Spinal cord (tissue), 10 donors: ENCODE results near the gene RAD51B. TPM values are rescaled to one million over a fixed set of nuclear protein-coding genes. Genes with fewer than 3 reads are reported as not detected.
A peak's percentile ranks its signal among the peaks of the same experiment; 100 is the strongest.

Source experiments
- DNase-seq, 6 donors: peaks; one replicate each; pipeline versions ENCODE4 v3.0.0 to v3.0.0-alpha.2; 2013 to 2015; ENCODE audit warnings: low spot score in 6 of 6, low read depth in 4 of 6
- H3K27ac ChIP-seq: one replicate; pipeline ENCODE4 v1.5.1; 2013; ENCODE audit warnings: low read depth, low read length, control low read depth
- H3K27me3 ChIP-seq: one replicate; pipeline ENCODE4 v1.6.1; 2013; ENCODE audit warnings: low read length; ENCODE audit not compliant: control insufficient read depth, insufficient read depth
- H3K36me3 ChIP-seq: one replicate; pipeline ENCODE4 v1.6.1; 2013; ENCODE audit warnings: low read length; ENCODE audit not compliant: control insufficient read depth, insufficient read depth
- H3K4me1 ChIP-seq: one replicate; pipeline ENCODE4 v1.6.1; 2013; ENCODE audit warnings: low read length; ENCODE audit not compliant: control insufficient read depth, insufficient read depth
- H3K4me3 ChIP-seq: one replicate; pipeline ENCODE4 v1.5.1; 2013; ENCODE audit warnings: low read depth, low read length, control low read depth
- H3K9me3 ChIP-seq: one replicate; pipeline ENCODE4 v1.6.1; 2013; ENCODE audit warnings: low read length; ENCODE audit not compliant: control insufficient read depth, insufficient read depth
- WGBS: methylation state at CpG from one replicate; pipeline ENCODE4 v1.1.5; 2013; ENCODE audit warnings: missing lambda C conversion rate; ENCODE audit not compliant: insufficient coverage; 5-methylcytosine and 5-hydroxymethylcytosine counted together
- polyA plus RNA-seq, 2 donors: library from polyadenylated mRNA; unstranded; fragments of 120-200 nt; gene quantifications; one replicate each; pipeline ENCODE4 v1.2.1, GENCODE V29; 2013; ENCODE audit not compliant: insufficient read length in 2 of 2
- total RNA-seq, 2 donors: library from RNA; depleted of rRNA in 1 of 2; stranded (reverse); fragments of 120-200 nt in 1 of 2; fragments of >200 nt in 1 of 2; gene quantifications; one replicate each; pipeline versions ENCODE4 v1.2.3 to v1.2.4, GENCODE V29; 2013 to 2014
- donor health status: healthy.

RAD51B gene
- total and polyA plus RNA-seq, 4 donors, result 5.7 to 28.9 (median 14.4) TPM

DNA sequence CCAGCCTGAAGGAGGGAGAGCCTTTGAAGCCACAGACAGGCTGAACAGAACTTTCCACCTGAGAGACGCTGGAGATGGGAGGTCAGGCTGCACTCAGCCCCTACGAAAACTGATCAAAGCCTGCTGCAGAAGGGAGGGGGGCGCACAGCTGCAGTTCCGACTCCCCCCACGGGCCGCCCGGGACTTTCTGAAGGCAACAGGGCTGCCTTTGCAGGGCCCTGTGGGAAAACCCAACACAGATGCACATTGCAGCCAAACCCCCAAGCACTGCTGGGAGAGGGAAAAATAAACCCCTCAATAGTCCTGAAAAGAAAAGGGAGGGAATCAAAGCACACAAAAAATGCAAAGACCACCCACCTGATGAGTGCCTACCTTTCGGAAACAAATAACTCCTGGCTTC is 682.7 kb downstream of the RAD51B start:
- DNase-seq, result no peak
- Histone ChIP-seq H3K4me3 (no peak overlapping the region), H3K9me3 (no peaks in the 10 kb centered on the region), H3K36me3 (no peaks in the 10 kb centered on the region), H3K27ac (no peak overlapping the region), H3K27me3 (no peaks in the 10 kb centered on the region), H3K4me1 (peaks cover 30% of the 10 kb centered on the region)
- WGBS, result 73% methylated on average over 3 of the region's 8 CpGs

- no peak for DNase-seq
- Histone ChIP-seq H3K9me3 (no peaks in the 10 kb centered on the region), H3K27ac (no peak overlapping the region), H3K4me3 (no peak overlapping the region), H3K36me3 (no peaks in the 10 kb centered on the region), H3K27me3 (no peaks in the 10 kb centered on the region), H3K4me1 (peaks cover 30% of the 10 kb centered on the region)
- WGBS, result 90% methylated on average over 2 of the region's 7 CpGs
Measured at GRCh38 chr14:68503186-68503825, 683.7 kb downstream of the RAD51B start.

- WGBS, result 59% methylated on average over 6 of the region's 8 CpGs
- no peak overlapping the region for H3K27ac ChIP-seq
- peaks cover 33% of the 10 kb centered on the region for H3K4me1 ChIP-seq
- no peaks in the 10 kb centered on the region for H3K36me3 ChIP-seq
- no peak overlapping the region for H3K4me3 ChIP-seq
- H3K27me3 ChIP-seq, result no peaks in the 10 kb centered on the region
- no peak for DNase-seq
- no peaks in the 10 kb centered on the region for H3K9me3 ChIP-seq
Measured at GRCh38 chr14:68504861-68505260, 685.3 kb downstream of the RAD51B start.

DNA sequence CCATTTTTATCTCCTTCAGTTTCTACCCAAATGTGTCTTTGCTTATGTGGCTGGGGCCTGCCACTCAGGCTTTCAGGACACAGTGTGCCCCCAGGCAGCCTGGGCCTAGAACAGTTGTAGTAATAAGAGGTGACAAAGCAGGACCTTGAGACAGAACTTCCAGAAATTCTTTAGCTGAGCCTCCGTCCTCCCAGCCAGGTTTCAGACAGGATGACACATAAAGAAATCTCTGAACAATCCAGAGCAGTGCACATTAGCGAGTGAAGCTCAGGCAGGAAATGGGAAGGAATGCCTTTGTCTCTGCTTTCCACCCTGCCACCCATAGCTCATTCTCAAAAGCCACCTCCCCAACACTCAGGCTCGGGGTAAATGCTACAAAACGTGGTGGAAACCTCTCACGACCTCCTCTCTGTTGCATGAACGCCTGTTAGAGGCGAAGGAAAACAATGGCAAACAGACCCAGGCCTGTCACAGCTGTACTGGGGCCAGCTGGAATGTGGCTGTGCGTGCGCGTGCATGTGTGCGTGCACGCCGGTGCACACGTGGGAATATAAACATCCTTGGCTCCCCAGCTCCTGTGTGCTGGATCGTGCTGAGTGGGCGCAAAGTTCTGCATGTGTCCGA is 686.6 kb downstream of the RAD51B start:
- no peak overlapping the region for H3K4me3 ChIP-seq
- peak overlapping the region; percentile 70 for H3K27ac ChIP-seq
- peak in 2 of 6 donors; percentile 52 to 57 for DNase-seq
- no peaks in the 10 kb centered on the region for H3K36me3 ChIP-seq
- H3K4me1 ChIP-seq, result peaks cover 45% of the 10 kb centered on the region
- H3K27me3 ChIP-seq, result no peaks in the 10 kb centered on the region
- no peaks in the 10 kb centered on the region for H3K9me3 ChIP-seq
- WGBS, result 48% methylated on average over 15 of the region's 17 CpGs

- H3K4me1 ChIP-seq, result peaks cover 39% of the 10 kb centered on the region
- no peaks in the 10 kb centered on the region for H3K36me3 ChIP-seq
- no peaks in the 10 kb centered on the region for H3K9me3 ChIP-seq
- 87% methylated on average over 3 of the region's 11 CpGs for WGBS
- DNase-seq, result no peak
- H3K27me3 ChIP-seq, result no peaks in the 10 kb centered on the region
- peak overlapping the region; percentile 70 for H3K27ac ChIP-seq
- no peak overlapping the region for H3K4me3 ChIP-seq
Measured at GRCh38 chr14:68506645-68507419, 687.3 kb downstream of the RAD51B start.

DNA sequence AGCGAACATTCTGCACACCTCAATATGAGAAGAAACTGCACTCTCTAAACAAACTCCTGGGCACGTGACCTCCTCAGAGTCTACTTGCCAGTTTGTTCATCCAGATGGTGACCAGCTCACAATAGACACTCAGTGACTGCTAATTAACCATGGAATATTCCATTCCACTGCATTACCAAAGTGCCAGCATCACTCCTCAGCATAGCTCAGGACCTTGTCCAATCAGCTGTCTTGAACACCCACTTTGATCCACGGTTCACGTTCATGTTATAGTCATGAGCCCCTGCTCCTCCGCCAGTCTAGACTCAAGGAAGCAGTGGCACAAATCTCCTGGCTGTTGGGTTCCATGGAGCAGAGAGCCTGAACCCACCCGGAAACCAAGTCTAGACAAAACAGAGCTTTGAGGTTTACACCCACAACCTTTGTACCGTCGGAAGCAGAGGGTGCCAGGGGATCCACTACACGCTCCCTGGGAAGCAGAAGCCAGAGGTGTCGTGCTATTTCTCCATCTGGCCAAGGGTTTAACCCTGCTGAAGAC is 688.0 kb downstream of the RAD51B start:
- H3K27me3 ChIP-seq, result no peaks in the 10 kb centered on the region
- no peak for DNase-seq
- no peaks in the 10 kb centered on the region for H3K36me3 ChIP-seq
- H3K4me1 ChIP-seq, result peaks cover 31% of the 10 kb centered on the region
- no peaks in the 10 kb centered on the region for H3K9me3 ChIP-seq
- WGBS, result 90% methylated on average over 9 of the region's 10 CpGs
- H3K27ac ChIP-seq, result no peak overlapping the region
- H3K4me3 ChIP-seq, result no peak overlapping the region

- H3K4me1 ChIP-seq, result peaks cover 35% of the 10 kb centered on the region
- 100% methylated on average over 2 of the region's 2 CpGs for WGBS
- DNase-seq, result no peak
- H3K36me3 ChIP-seq, result no peaks in the 10 kb centered on the region
- H3K4me3 ChIP-seq, result no peak overlapping the region
- H3K27me3 ChIP-seq, result no peaks in the 10 kb centered on the region
- H3K9me3 ChIP-seq, result no peaks in the 10 kb centered on the region
- no peak overlapping the region for H3K27ac ChIP-seq
Measured at GRCh38 chr14:68508581-68508980, 689.0 kb downstream of the RAD51B start.

- Histone ChIP-seq H3K4me1 (peaks cover 35% of the 10 kb centered on the region), H3K4me3 (no peak overlapping the region), H3K36me3 (no peaks in the 10 kb centered on the region), H3K27me3 (no peaks in the 10 kb centered on the region), H3K9me3 (no peaks in the 10 kb centered on the region), H3K27ac (peak overlapping the region; percentile 80)
- no peak for DNase-seq
- 90% methylated on average over 8 of the region's 9 CpGs for WGBS
Measured at GRCh38 chr14:68509188-68509983, 689.8 kb downstream of the RAD51B start.
